Liver (tissue), 9 donors: Measurements from ENCODE around the gene MAOA. TPM values are rescaled to one million over a fixed set of nuclear protein-coding genes. Genes with fewer than 3 reads are reported as not detected.

ENCODE experiments used
- DNase-seq: peaks from one replicate; pipeline ENCODE4 v3.0.0-alpha.2; 2017; ENCODE audit warnings: low spot score
- H3K27ac ChIP-seq, 2 donors: one replicate each; pipeline ENCODE4 v1.7.0; 2013; ENCODE audit warnings: inconsistent platforms in 2 of 2, low read length in 2 of 2, control low read depth in 1 of 2, low read depth in 1 of 2, mild to moderate bottlenecking in 1 of 2
- H3K27me3 ChIP-seq, 4 donors: one replicate each; pipeline versions ENCODE4 v1.6.1 to v1.7.0; 2013; ENCODE audit warnings: low read length in 3 of 4, inconsistent platforms in 1 of 4, mild to moderate bottlenecking in 1 of 4, moderate library complexity in 1 of 4; ENCODE audit not compliant: control insufficient read depth in 4 of 4, insufficient read depth in 4 of 4
- H3K36me3 ChIP-seq, 4 donors: one replicate each; pipeline versions ENCODE4 v1.6.1 to v1.7.0; 2013; ENCODE audit warnings: low read length in 3 of 4, mild to moderate bottlenecking in 3 of 4, low read depth in 1 of 4, moderate library complexity in 1 of 4; ENCODE audit not compliant: control insufficient read depth in 4 of 4, insufficient read depth in 3 of 4
- H3K4me1 ChIP-seq, 4 donors: one replicate each; pipeline versions ENCODE4 v1.6.1 to v1.7.0; 2013; ENCODE audit warnings: low read length in 3 of 4, mild to moderate bottlenecking in 3 of 4, moderate library complexity in 1 of 4; ENCODE audit not compliant: control insufficient read depth in 4 of 4, insufficient read depth in 4 of 4
- H3K4me3 ChIP-seq, 3 donors: one replicate each; pipeline versions ENCODE4 v1.6.1 to v1.7.0; 2013; ENCODE audit warnings: low read length in 3 of 3, control low read depth in 1 of 3, low read depth in 1 of 3, mild to moderate bottlenecking in 1 of 3
- H3K9ac ChIP-seq, 2 donors: one replicate each; pipeline ENCODE4 v1.7.0; 2013; ENCODE audit warnings: low read length in 2 of 2, mild to moderate bottlenecking in 2 of 2, moderate library complexity in 2 of 2, control low read depth in 1 of 2, low read depth in 1 of 2
- H3K9me3 ChIP-seq, 4 donors: one replicate each; pipeline versions ENCODE4 v1.6.1 to v1.7.0; 2013; ENCODE audit warnings: low read length in 3 of 4; ENCODE audit not compliant: control insufficient read depth in 4 of 4
- ATF3 ChIP-seq: IDR thresholded peaks from 2 replicates; pipeline ENCODE4 v1.6.1; 2016; ENCODE audit warnings: antibody characterized with exemption
- CTCF ChIP-seq: fragments of 150-350 bp; IDR thresholded peaks from 2 replicates; pipeline ENCODE4 v1.5.1; 2017; ENCODE audit warnings: improper control_type of control experiment, low read depth, low read length; ENCODE audit not compliant: missing input control
- EGR1 ChIP-seq, 2 donors: IDR thresholded peaks; 2 replicates each; pipeline ENCODE4 v1.6.1; 2016 to 2018; ENCODE audit warnings: antibody characterized with exemption in 2 of 2, low read depth in 2 of 2
- FOXA1 ChIP-seq: IDR thresholded peaks from 2 replicates; pipeline ENCODE4 v1.6.1; 2016; ENCODE audit warnings: antibody characterized with exemption
- FOXA2 ChIP-seq: IDR thresholded peaks from 2 replicates; pipeline ENCODE4 v1.6.1; 2016; ENCODE audit warnings: antibody characterized with exemption
- GABPA ChIP-seq, 2 donors: IDR thresholded peaks in 1 of 2; conservative IDR thresholded peaks in 1 of 2; 2 replicates each; pipeline ENCODE4 v1.6.1; 2016; ENCODE audit warnings: antibody characterized with exemption in 2 of 2, mild to moderate bottlenecking in 1 of 2, moderate library complexity in 1 of 2
- HNF4A ChIP-seq, 2 donors: conservative IDR thresholded peaks; 2 replicates each; pipeline ENCODE4 v1.6.1; 2016; ENCODE audit warnings: antibody characterized with exemption in 2 of 2, mild to moderate bottlenecking in 2 of 2
- HNF4G ChIP-seq: IDR thresholded peaks from 2 replicates; pipeline ENCODE4 v1.6.1; 2016; ENCODE audit warnings: antibody characterized with exemption
- JUND ChIP-seq, 2 donors: IDR thresholded peaks; 2 replicates each; pipeline ENCODE4 v1.6.1; 2016; ENCODE audit warnings: antibody characterized with exemption in 2 of 2
- MAX ChIP-seq: IDR thresholded peaks from 2 replicates; pipeline ENCODE4 v1.6.1; 2016; ENCODE audit warnings: antibody characterized with exemption
- NR2F2 ChIP-seq: IDR thresholded peaks from 2 replicates; pipeline ENCODE4 v1.6.1; 2016; ENCODE audit warnings: antibody characterized with exemption
- RAD21 ChIP-seq, 2 donors: IDR thresholded peaks; 2 replicates each; pipeline ENCODE4 v1.6.1; 2016; ENCODE audit warnings: antibody characterized with exemption in 2 of 2, mild to moderate bottlenecking in 2 of 2
- RXRA ChIP-seq, 2 donors: IDR thresholded peaks; 2 replicates each; pipeline ENCODE4 v1.6.1; 2017 to 2018; ENCODE audit warnings: antibody characterized with exemption in 2 of 2, mild to moderate bottlenecking in 1 of 2
- SP1 ChIP-seq: IDR thresholded peaks from 2 replicates; pipeline ENCODE4 v1.6.1; 2018; ENCODE audit warnings: antibody characterized with exemption, mild to moderate bottlenecking
- TAF1 ChIP-seq: conservative IDR thresholded peaks from 2 replicates; pipeline ENCODE4 v1.6.1; 2016; ENCODE audit warnings: antibody characterized with exemption, mild to moderate bottlenecking
- YY1 ChIP-seq: IDR thresholded peaks from 2 replicates; pipeline ENCODE4 v1.6.1; 2016; ENCODE audit warnings: antibody characterized with exemption, mild to moderate bottlenecking
- WGBS: extraction: QIAGEN DNeasy Blood & Tissue Kit; methylation state at CpG from one replicate; pipeline ENCODE4 v1.1.7; 2013; 5-methylcytosine and 5-hydroxymethylcytosine counted together
- polyA plus RNA-seq, 2 donors: library from polyadenylated mRNA; stranded (reverse) in 1 of 2; unstranded in 1 of 2; fragments of 200-250 nt in 1 of 2; fragments of >200 nt in 1 of 2; fragmentation: Nextera tagmentation in 1 of 2; extraction: Ambion mirVana in 1 of 2; gene quantifications; one replicate each; pipeline versions ENCODE4 v1.2.1 to v1.2.3, GENCODE V29; 2013 to 2015
- total RNA-seq, 2 donors: library from RNA; depleted of rRNA; stranded (reverse); fragments of >200 nt; gene quantifications; one replicate each; pipeline ENCODE4 v1.2.3, GENCODE V29; 2014
- donor health status: healthy.
- donor health status: healthy.
- donor health status: healthy.
- donor health status: healthy.
- donor health status: healthy.

MAOA gene
- total and polyA plus RNA-seq, 4 donors = 41.0 to 94.2 (median 75.3) TPM

GRCh38 chrX:43702660-43703059, 46.6 kb downstream of the MAOA start:
- no peak overlapping the region for H3K4me3 ChIP-seq
- no peak for TF ChIP-seq JUND (IDR thresholded peaks at IDR 0.05)
- no peak for TF ChIP-seq GABPA (IDR thresholded peaks at IDR 0.05 in 1 of 2, conservative IDR thresholded peaks at IDR 0.05 in 1 of 2)
- peak overlapping the region; percentile 61 to 77 for H3K27ac ChIP-seq
- peaks cover 9 to 30% (median 25%) of the 10 kb centered on the region in 4 donors for H3K4me1 ChIP-seq
- WGBS = 26% methylated on average over 2 of the region's 2 CpGs
- H3K9me3 ChIP-seq = no peaks in the 10 kb centered on the region
- DNase-seq = no peak
- H3K9ac ChIP-seq = peak overlapping the region in 1 of 2 donors; percentile 28
- H3K36me3 ChIP-seq = no peaks in the 10 kb centered on the region
- H3K27me3 ChIP-seq = no peaks in the 10 kb centered on the region

- no peak for TF ChIP-seq ATF3
- TF ChIP-seq NR2F2 = peak; percentile 68
- TF ChIP-seq SP1 = peak; percentile 31
- TF ChIP-seq FOXA2 = no peak
- TF ChIP-seq TAF1 = no peak
- TF ChIP-seq RXRA (IDR thresholded peaks at IDR 0.05) = peak in 1 of 2 donors; percentile 9
- TF ChIP-seq MAX = no peak
- TF ChIP-seq HNF4G = no peak
- TF ChIP-seq RAD21 (IDR thresholded peaks at IDR 0.05) = no peak
- no peak for TF ChIP-seq EGR1 (IDR thresholded peaks at IDR 0.05; ENCODE audit: low read depth in 2 of 2)
- 11% methylated on average over 4 of the region's 4 CpGs for WGBS
- Histone ChIP-seq H3K9ac (no peak overlapping the region), H3K4me1 (peaks cover 14 to 32% (median 26%) of the 10 kb centered on the region in 4 donors), H3K9me3 (no peaks in the 10 kb centered on the region), H3K36me3 (no peaks in the 10 kb centered on the region), H3K27ac (peak overlapping the region; percentile 61 to 77), H3K27me3 (no peaks in the 10 kb centered on the region), H3K4me3 (no peak overlapping the region)
- DNase-seq = no peak
Observed at GRCh38 chrX:43703211-43703791, 47.2 kb downstream of the MAOA start.

- Histone ChIP-seq H3K4me3 (no peak overlapping the region), H3K27ac (no peak overlapping the region), H3K9ac (no peak overlapping the region), H3K4me1 (peaks cover 13 to 16% (median 15%) of the 10 kb centered on the region in 4 donors), H3K36me3 (no peaks in the 10 kb centered on the region), H3K9me3 (no peaks in the 10 kb centered on the region), H3K27me3 (no peaks in the 10 kb centered on the region)
- TF ChIP-seq TAF1 = no peak
- no peak for TF ChIP-seq ATF3
- TF ChIP-seq CTCF = no peak
- TF ChIP-seq HNF4A (conservative IDR thresholded peaks at IDR 0.05) = no peak
- no peak for TF ChIP-seq FOXA1
- no peak for TF ChIP-seq NR2F2
- TF ChIP-seq HNF4G = no peak
- no peak for TF ChIP-seq JUND (IDR thresholded peaks at IDR 0.05)
- TF ChIP-seq YY1 = no peak
- TF ChIP-seq RXRA (IDR thresholded peaks at IDR 0.05) = no peak
- TF ChIP-seq EGR1 (IDR thresholded peaks at IDR 0.05; ENCODE audit: low read depth in 2 of 2) = no peak
- TF ChIP-seq MAX = no peak
- DNase-seq = no peak
- WGBS = 89% methylated on average over 2 of the region's 2 CpGs
Observed at GRCh38 chrX:43706786-43707370, 50.8 kb downstream of the MAOA start.
